Smooth muscle cell of bladder (primary cell): ENCODE results near the gene GUCY1A2. TPM values are rescaled to one million over a fixed set of nuclear protein-coding genes. Genes with fewer than 3 reads are reported as not detected.

Experiments used
- total RNA-seq: library from RNA; depleted of rRNA; stranded (reverse); fragments of >200 nt; gene quantifications from 2 replicates; pipeline ENCODE4 v1.2.3, GENCODE V29; 2014

Gene GUCY1A2, protein sequence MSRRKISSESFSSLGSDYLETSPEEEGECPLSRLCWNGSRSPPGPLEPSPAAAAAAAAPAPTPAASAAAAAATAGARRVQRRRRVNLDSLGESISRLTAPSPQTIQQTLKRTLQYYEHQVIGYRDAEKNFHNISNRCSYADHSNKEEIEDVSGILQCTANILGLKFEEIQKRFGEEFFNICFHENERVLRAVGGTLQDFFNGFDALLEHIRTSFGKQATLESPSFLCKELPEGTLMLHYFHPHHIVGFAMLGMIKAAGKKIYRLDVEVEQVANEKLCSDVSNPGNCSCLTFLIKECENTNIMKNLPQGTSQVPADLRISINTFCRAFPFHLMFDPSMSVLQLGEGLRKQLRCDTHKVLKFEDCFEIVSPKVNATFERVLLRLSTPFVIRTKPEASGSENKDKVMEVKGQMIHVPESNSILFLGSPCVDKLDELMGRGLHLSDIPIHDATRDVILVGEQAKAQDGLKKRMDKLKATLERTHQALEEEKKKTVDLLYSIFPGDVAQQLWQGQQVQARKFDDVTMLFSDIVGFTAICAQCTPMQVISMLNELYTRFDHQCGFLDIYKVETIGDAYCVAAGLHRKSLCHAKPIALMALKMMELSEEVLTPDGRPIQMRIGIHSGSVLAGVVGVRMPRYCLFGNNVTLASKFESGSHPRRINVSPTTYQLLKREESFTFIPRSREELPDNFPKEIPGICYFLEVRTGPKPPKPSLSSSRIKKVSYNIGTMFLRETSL
- 0.14 and 0.28 TPM in 2 replicates for total RNA-seq

DNA sequence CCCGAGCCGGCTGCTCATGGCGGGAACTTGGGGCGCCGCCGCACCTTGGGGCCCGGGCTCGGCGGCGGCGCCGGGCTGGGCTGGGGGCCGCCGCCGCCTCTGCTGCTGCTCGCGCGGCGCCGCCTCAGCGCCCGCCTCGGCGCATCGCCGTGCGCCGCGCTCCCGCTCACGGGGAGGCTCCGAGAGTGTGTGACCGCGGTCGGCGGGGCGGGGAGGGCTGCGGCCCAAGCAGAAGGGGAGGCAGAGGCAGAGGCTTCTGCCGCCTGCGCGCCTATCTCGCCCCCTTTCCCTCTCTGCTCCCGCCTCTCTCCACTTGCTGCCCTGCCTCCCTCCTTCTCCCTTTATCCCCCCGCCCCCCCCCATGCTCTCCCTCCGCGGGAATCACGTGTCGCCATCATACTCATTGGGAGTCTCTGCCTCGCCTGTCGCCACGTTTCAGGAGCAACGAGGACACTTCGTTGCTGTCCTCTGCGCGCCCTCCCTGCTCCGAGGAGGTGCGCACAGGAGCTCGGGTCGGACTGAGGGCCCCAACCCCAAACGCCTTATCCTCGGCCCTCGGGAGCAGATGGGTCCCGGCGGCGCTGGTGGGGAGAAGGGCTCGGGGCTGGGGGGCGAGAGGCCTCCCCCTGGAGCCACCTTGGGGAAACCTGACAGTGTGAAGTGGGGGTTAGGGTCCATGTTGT, at the start of gene GUCY1A2:
TSS of gene GUCY1A2 (minus strand) at position 258 of the 683 bp plus-strand sequence. CDS start 421 bp downstream, outside the sequence.

